Upper lobe of right lung (tissue), 1 donor: ENCODE data around the gene RFT1. TPM values are rescaled to one million over a fixed set of nuclear protein-coding genes. Genes with fewer than 3 reads are reported as not detected.
A peak's percentile ranks its signal among the peaks of the same experiment; 100 is the strongest.

Experiments used
- ATAC-seq: fragments of 200-7000 bp; cut with Tn5 transposase; one replicate; pipeline ENCODE4 v1.9.1; 2020; ENCODE audit warnings: mild to moderate bottlenecking, moderate library complexity
- DNase-seq: peaks from one replicate; pipeline ENCODE4 v3.0.0-alpha.2; 2020
- H3K27ac ChIP-seq: fragments of 200-600 bp; one replicate; pipeline ENCODE4 v1.8.0; 2022
- H3K27me3 ChIP-seq: fragments of 200-600 bp; one replicate; pipeline ENCODE4 v1.8.0; 2022; ENCODE audit warnings: mild to moderate bottlenecking
- H3K36me3 ChIP-seq: fragments of 200-600 bp; one replicate; pipeline ENCODE4 v1.8.0; 2022
- H3K4me1 ChIP-seq: fragments of 200-600 bp; one replicate; pipeline ENCODE4 v1.8.0; 2022
- H3K4me3 ChIP-seq: fragments of 200-600 bp; one replicate; pipeline ENCODE4 v1.8.0; 2022; ENCODE audit warnings: mild to moderate bottlenecking
- H3K9me3 ChIP-seq: fragments of 200-600 bp; one replicate; pipeline ENCODE4 v1.8.0; 2022
- CTCF ChIP-seq: fragments of 200-600 bp; IDR thresholded peaks from one replicate; pipeline ENCODE4 v1.8.0; 2022; ENCODE audit warnings: antibody characterized with exemption
- intact Hi-C: fragments of 100-400 bp; cut with DNase I; formaldehyde crosslinking; loops from one replicate; pipeline ENCODE4 v1.11.0; 2022
- total RNA-seq: library from RNA; stranded (reverse); fragmentation: NEBNext Ultra II Directional; extraction: Animal tissue kit (Norgen Biotek cat#: 25700); gene quantifications from one replicate; pipeline ENCODE4 v1.2.1, GENCODE V29; 2021
- donor health status: DM: no; HTN: yes; CAD: no; lungs with severe emphysema.

The RFT1 gene
- total RNA-seq, 1 donor from 2014 or later = 20.6 TPM

- ATAC-seq = no peak
- peak; percentile 42 for DNase-seq
- intact Hi-C loops = no loop called here
Observed at GRCh38 chr3:53083521-53083920, 46.7 kb downstream of the RFT1 start.

GRCh38 chr3:53082736-53083135 is 47.5 kb downstream of the RFT1 start:
- H3K36me3 ChIP-seq = peaks cover 7% of the 10 kb centered on the region
- TF ChIP-seq CTCF = no peak
- H3K4me1 ChIP-seq = no peaks in the 10 kb centered on the region
- DNase-seq (no peak), ATAC-seq (no peak)
- intact Hi-C loops = no loop called here
- no peaks in the 10 kb centered on the region for H3K9me3 ChIP-seq
- H3K4me3 ChIP-seq = no peak overlapping the region
- no peak overlapping the region for H3K27ac ChIP-seq
- no peaks in the 10 kb centered on the region for H3K27me3 ChIP-seq

More at GRCh38 chr3:53083521-53083920, 46.7 kb downstream of the RFT1 start:
- no peaks in the 10 kb centered on the region for H3K27me3 ChIP-seq
- TF ChIP-seq CTCF = no peak
- H3K4me3 ChIP-seq = no peak overlapping the region
- H3K27ac ChIP-seq = no peak overlapping the region
- peaks cover 8% of the 10 kb centered on the region for H3K36me3 ChIP-seq
- no peaks in the 10 kb centered on the region for H3K9me3 ChIP-seq
- no peaks in the 10 kb centered on the region for H3K4me1 ChIP-seq

- intact Hi-C loops = no loop called here
Observed at GRCh38 chr3:53081318-53081717, 48.9 kb downstream of the RFT1 start.

GRCh38 chr3:53080612-53081205 is 49.5 kb downstream of the RFT1 start:
- H3K27ac ChIP-seq = no peak overlapping the region
- intact Hi-C loops = no loop called here
- no peak for TF ChIP-seq CTCF
- ATAC-seq (no peak), DNase-seq (no peak)
- no peaks in the 10 kb centered on the region for H3K36me3 ChIP-seq
- H3K4me3 ChIP-seq = no peak overlapping the region
- no peaks in the 10 kb centered on the region for H3K4me1 ChIP-seq
- H3K9me3 ChIP-seq = no peaks in the 10 kb centered on the region
- no peaks in the 10 kb centered on the region for H3K27me3 ChIP-seq

More at GRCh38 chr3:53081318-53081717, 48.9 kb downstream of the RFT1 start:
- no peaks in the 10 kb centered on the region for H3K36me3 ChIP-seq
- DNase-seq = no peak
- no peaks in the 10 kb centered on the region for H3K9me3 ChIP-seq
- no peak overlapping the region for H3K4me3 ChIP-seq
- no peak for ATAC-seq
- H3K4me1 ChIP-seq = no peaks in the 10 kb centered on the region
- TF ChIP-seq CTCF = no peak
- H3K27me3 ChIP-seq = no peaks in the 10 kb centered on the region
- no peak overlapping the region for H3K27ac ChIP-seq

GRCh38 chr3:53079791-53080555 is 50.3 kb downstream of the RFT1 start:
- no peak for DNase-seq
- intact Hi-C loops = no loop called here

More at GRCh38 chr3:53079791-53080555, 50.3 kb downstream of the RFT1 start:
- no peak for TF ChIP-seq CTCF
- no peak for ATAC-seq
- H3K4me3 ChIP-seq = no peak overlapping the region
- H3K36me3 ChIP-seq = no peaks in the 10 kb centered on the region
- H3K9me3 ChIP-seq = no peaks in the 10 kb centered on the region
- no peak overlapping the region for H3K27ac ChIP-seq
- H3K27me3 ChIP-seq = no peaks in the 10 kb centered on the region
- no peaks in the 10 kb centered on the region for H3K4me1 ChIP-seq
